Upper lobe of left lung (tissue), 6 donors: Measurements from ENCODE around the gene ELK3. TPM values are rescaled to one million over a fixed set of nuclear protein-coding genes. Genes with fewer than 3 reads are reported as not detected.

Experiments
- ATAC-seq, 2 donors: fragments of 200-7000 bp; cut with Tn5 transposase; one replicate each; pipeline ENCODE4 v1.9.1; 2022; ENCODE audit warnings: mild to moderate bottlenecking in 2 of 2, moderate library complexity in 2 of 2; ENCODE audit not compliant: low FRiP score in 2 of 2
- DNase-seq, 2 donors: peaks; one replicate each; pipeline ENCODE4 v3.0.0-alpha.2; 2019 to 2020
- H3K27ac ChIP-seq, 4 donors: fragments of 200-600 bp; sonication (generic); one replicate each; pipeline ENCODE4 v1.5.1; 2016 to 2019
- H3K27me3 ChIP-seq, 4 donors: fragments of 200-600 bp; sonication (generic); one replicate each; pipeline ENCODE4 v1.5.1; 2017 to 2019
- H3K36me3 ChIP-seq, 4 donors: fragments of 200-600 bp; sonication (generic); one replicate each; pipeline ENCODE4 v1.5.1; 2016 to 2019
- H3K4me1 ChIP-seq, 4 donors: fragments of 200-600 bp; sonication (generic); one replicate each; pipeline ENCODE4 v1.5.1; 2018 to 2019
- H3K4me3 ChIP-seq, 4 donors: fragments of 200-600 bp; sonication (generic); one replicate each; pipeline ENCODE4 v1.5.1; 2017 to 2019; ENCODE audit warnings: mild to moderate bottlenecking in 2 of 4, moderate library complexity in 1 of 4
- H3K9me3 ChIP-seq, 4 donors: fragments of 200-600 bp; sonication (generic); one replicate each; pipeline ENCODE4 v1.5.1; 2018 to 2019
- CTCF ChIP-seq, 6 experiments: fragments of 450-650 bp in 4 of 6; fragments of 200-600 bp in 2 of 6; sonication (generic) in 2 of 6; IDR thresholded peaks; one replicate each; pipeline ENCODE4 v1.5.1; 2016 to 2019; ENCODE audit warnings: antibody characterized with exemption in 6 of 6
- EP300 ChIP-seq, 4 donors: sonication (generic); formaldehyde crosslinking; IDR thresholded peaks; one replicate each; pipeline ENCODE4 v1.5.1; 2017; ENCODE audit warnings: antibody characterized with exemption in 4 of 4, control low read depth in 2 of 4
- POLR2A ChIP-seq, 4 donors: fragments of 450-650 bp; IDR thresholded peaks; one replicate each; pipeline ENCODE4 v1.5.1; 2016 to 2017; ENCODE audit warnings: antibody characterized with exemption in 4 of 4, mild to moderate bottlenecking in 2 of 4
- POLR2AphosphoS5 ChIP-seq, 2 donors: sonication (generic); formaldehyde crosslinking; IDR thresholded peaks; one replicate each; pipeline ENCODE4 v1.5.1; 2017; ENCODE audit warnings: antibody characterized with exemption in 2 of 2
- whole genome bisulfite sequencing, 2 donors: methylation state at CpG; one replicate each; pipeline ENCODE4 v1.1.5; 2017 to 2018; 5-methylcytosine and 5-hydroxymethylcytosine counted together
- total RNA-seq, 6 donors: library from RNA; depleted of rRNA in 4 of 6; stranded (reverse); fragments of >200 nt in 4 of 6; gene quantifications; one replicate each; pipeline versions ENCODE4 v1.1.0 to v1.2.1, GENCODE V29; 2016 to 2021
- donor health status: DM: no; HTN: no; CAD: no; lungs with moderate emphysema.
- donor health status: DM: no; HTN: yes; CAD: no; lungs with severe emphysema.

Gene ELK3
- total RNA-seq, 6 donors from 2014 or later: 7.3 to 38.4 (median 22.1) TPM

- no peak overlapping the region for H3K27ac ChIP-seq
- no peak overlapping the region for H3K4me3 ChIP-seq
- peaks cover 0 to 6% (median 4%) of the 10 kb centered on the region in 4 donors for H3K4me1 ChIP-seq
- ATAC-seq (no peak), DNase-seq (no peak)
- H3K9me3 ChIP-seq: no peaks in the 10 kb centered on the region
- TF ChIP-seq POLR2AphosphoS5 (IDR thresholded peaks at IDR 0.05): no peak
- no peak for TF ChIP-seq POLR2A (IDR thresholded peaks at IDR 0.05)
- TF ChIP-seq CTCF (IDR thresholded peaks at IDR 0.05): no peak
- no peak for TF ChIP-seq EP300 (IDR thresholded peaks at IDR 0.05)
- H3K27me3 ChIP-seq: no peaks in the 10 kb centered on the region
- H3K36me3 ChIP-seq: peaks cover 0 to 25% (median 0%) of the 10 kb centered on the region in 4 donors
- 71 to 73% methylated on average over 2 of the region's 2 CpGs for WGBS, 2 donors
Observed at GRCh38 chr12:96302687-96303310, 108.6 kb downstream of the ELK3 start.

- Histone ChIP-seq H3K4me3 (no peak overlapping the region), H3K27ac (no peak overlapping the region), H3K9me3 (no peaks in the 10 kb centered on the region), H3K27me3 (no peaks in the 10 kb centered on the region), H3K4me1 (peaks cover 0 to 7% (median 5%) of the 10 kb centered on the region in 4 donors), H3K36me3 (peaks cover 0 to 25% (median 0%) of the 10 kb centered on the region in 4 donors)
- ATAC-seq (no peak), DNase-seq (no peak)
- TF ChIP-seq POLR2A (IDR thresholded peaks at IDR 0.05) (no peak), POLR2AphosphoS5 (IDR thresholded peaks at IDR 0.05) (no peak), EP300 (IDR thresholded peaks at IDR 0.05) (no peak), CTCF (IDR thresholded peaks at IDR 0.05) (no peak)
Observed at GRCh38 chr12:96303653-96304052, 109.5 kb downstream of the ELK3 start.

GRCh38 chr12:96305665-96306064 lies 111.5 kb downstream of the ELK3 start:
- H3K4me1 ChIP-seq: peaks cover 0 to 8% (median 5%) of the 10 kb centered on the region in 4 donors
- no peak for DNase-seq
- ATAC-seq: no peak
- no peak overlapping the region for H3K27ac ChIP-seq
- 74 to 90% methylated on average over 3 of the region's 3 CpGs for WGBS, 2 donors
- H3K36me3 ChIP-seq: peaks cover 0 to 15% (median 0%) of the 10 kb centered on the region in 4 donors
- H3K27me3 ChIP-seq: no peaks in the 10 kb centered on the region
- no peaks in the 10 kb centered on the region for H3K9me3 ChIP-seq
- TF ChIP-seq POLR2A (IDR thresholded peaks at IDR 0.05): no peak
- TF ChIP-seq POLR2AphosphoS5 (IDR thresholded peaks at IDR 0.05): no peak
- no peak for TF ChIP-seq EP300 (IDR thresholded peaks at IDR 0.05)
- no peak for TF ChIP-seq CTCF (IDR thresholded peaks at IDR 0.05)
- no peak overlapping the region for H3K4me3 ChIP-seq

- ATAC-seq (no peak), DNase-seq (no peak)
- H3K27ac ChIP-seq: no peak overlapping the region
- WGBS, 2 donors: 59 to 63% methylated on average over 1 of the region's 1 CpG
- peaks cover 0 to 4% (median under 1%) of the 10 kb centered on the region in 4 donors for H3K4me1 ChIP-seq
- TF ChIP-seq POLR2AphosphoS5 (IDR thresholded peaks at IDR 0.05) (no peak), POLR2A (IDR thresholded peaks at IDR 0.05) (no peak), CTCF (IDR thresholded peaks at IDR 0.05) (no peak), EP300 (IDR thresholded peaks at IDR 0.05) (no peak)
- H3K27me3 ChIP-seq: no peaks in the 10 kb centered on the region
- no peaks in the 10 kb centered on the region for H3K9me3 ChIP-seq
- H3K36me3 ChIP-seq: peaks cover 0 to 23% (median 5%) of the 10 kb centered on the region in 4 donors
- H3K4me3 ChIP-seq: no peak overlapping the region
Observed at GRCh38 chr12:96308881-96309280, 114.7 kb downstream of the ELK3 start.

GRCh38 chr12:96310067-96310466 lies 115.9 kb downstream of the ELK3 start:
- H3K27me3 ChIP-seq: no peaks in the 10 kb centered on the region
- H3K9me3 ChIP-seq: no peaks in the 10 kb centered on the region
- no peak for ATAC-seq
- peaks cover 0 to 4% (median 0%) of the 10 kb centered on the region in 4 donors for H3K4me1 ChIP-seq
- peaks cover 0 to 23% (median 5%) of the 10 kb centered on the region in 4 donors for H3K36me3 ChIP-seq
- H3K27ac ChIP-seq: no peak overlapping the region
- WGBS, 2 donors: 90 to 93% methylated on average over 3 of the region's 3 CpGs
- no peak overlapping the region for H3K4me3 ChIP-seq
- TF ChIP-seq CTCF (IDR thresholded peaks at IDR 0.05) (no peak), POLR2AphosphoS5 (IDR thresholded peaks at IDR 0.05) (no peak), EP300 (IDR thresholded peaks at IDR 0.05) (no peak), POLR2A (IDR thresholded peaks at IDR 0.05) (no peak)
- no peak for DNase-seq
